SKM-1 treated with dmso at 0.1 percent for 144 hours (cell line): ENCODE measurements around the gene RFC5.
"Not testable (repeated sequence)": the region's sequence is repeated elsewhere in the genome, so short reads cannot be mapped to it uniquely, and the experiment has no call there.

Experiments used
- DNase-seq: peaks from one replicate; lab custom pipeline; 2025; ENCODE audit not compliant: unreplicated experiment; lab: John Stamatoyannopoulos, UW

Gene RFC5, protein sequence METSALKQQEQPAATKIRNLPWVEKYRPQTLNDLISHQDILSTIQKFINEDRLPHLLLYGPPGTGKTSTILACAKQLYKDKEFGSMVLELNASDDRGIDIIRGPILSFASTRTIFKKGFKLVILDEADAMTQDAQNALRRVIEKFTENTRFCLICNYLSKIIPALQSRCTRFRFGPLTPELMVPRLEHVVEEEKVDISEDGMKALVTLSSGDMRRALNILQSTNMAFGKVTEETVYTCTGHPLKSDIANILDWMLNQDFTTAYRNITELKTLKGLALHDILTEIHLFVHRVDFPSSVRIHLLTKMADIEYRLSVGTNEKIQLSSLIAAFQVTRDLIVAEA

DNA sequence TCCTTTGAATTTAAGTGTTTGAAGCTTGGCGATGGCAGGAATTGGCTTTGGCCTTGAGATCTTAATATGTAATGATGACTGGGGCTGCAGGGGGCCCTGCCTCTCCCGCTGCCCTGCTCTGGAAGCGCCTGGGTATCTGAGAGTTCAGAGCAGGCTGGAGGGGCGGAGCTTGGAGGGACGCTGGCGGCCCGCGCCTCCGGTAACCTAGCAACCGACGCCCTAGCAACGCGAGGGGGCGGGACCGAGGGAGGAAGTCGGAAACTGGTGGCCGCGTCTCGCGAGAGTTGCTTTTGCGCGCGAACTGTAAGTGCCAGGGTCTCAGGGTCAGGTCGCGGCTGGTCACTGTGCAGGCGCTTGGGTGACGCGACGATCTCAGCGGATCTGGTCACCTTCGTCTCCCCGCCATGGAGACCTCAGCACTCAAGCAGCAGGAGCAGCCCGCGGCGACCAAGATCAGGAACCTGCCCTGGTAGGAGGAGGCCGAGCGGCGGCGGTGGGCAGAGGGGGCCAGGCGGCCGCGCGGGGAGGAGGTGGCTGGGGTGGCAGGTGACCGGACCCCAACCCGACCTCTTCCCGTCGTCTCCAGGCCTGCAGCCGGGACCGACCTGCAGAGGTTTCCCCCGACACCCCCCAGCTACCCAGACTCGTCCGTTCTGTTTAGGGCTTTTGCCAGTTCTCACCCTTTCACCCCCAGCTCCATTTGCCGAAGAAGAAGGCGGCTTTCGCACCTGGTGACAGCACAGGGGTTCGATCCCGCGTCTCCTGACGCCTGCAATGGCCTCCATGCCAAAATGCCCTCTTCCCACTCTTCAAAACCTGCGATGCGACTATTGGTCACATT lies at the start of gene RFC5:
RFC5 (plus strand) TSS at position 280 of the 841 bp plus-strand sequence; CDS start at position 405, 125 bp downstream.
- DNase-seq = peak; percentile 78

DNA sequence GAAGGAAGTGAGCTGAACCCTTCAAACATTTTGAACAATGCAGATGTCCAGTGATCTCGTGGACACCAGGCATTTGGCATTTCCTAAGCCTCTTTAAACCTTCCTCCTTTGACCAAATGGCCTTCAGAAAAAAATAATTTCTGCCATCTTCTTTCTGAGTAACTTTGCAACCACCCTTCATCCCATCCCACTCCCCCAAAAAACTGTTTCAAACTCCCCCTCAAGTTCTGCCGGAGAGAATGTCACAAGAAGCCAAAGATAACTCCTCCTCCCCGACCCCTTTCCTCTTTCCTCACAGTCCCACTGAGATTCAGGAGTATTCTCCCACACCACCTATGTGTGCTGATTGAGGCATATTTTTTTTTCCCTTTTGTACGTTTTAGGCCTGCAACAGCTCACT lies 49.5 kb upstream of the RFC5 start:
- DNase-seq = no peak

DNA sequence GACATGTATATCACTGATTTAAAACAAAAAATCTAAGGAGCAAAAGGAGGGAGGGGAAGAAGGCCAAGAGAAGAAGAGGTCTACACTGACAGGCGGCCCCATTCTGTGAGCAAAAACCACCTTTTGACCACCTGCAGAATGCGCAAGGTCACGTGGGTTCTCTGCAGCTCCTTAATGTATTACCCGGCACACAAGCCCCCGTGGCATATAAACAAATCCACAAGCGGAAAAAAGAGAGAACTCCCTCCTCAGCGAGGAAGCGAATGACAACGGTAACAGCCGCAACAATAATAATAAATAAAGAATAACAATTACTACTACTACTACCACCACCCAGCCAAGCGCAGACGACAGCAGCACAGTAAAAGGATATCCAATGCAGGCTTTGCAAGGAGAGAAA lies 49.0 kb upstream of the RFC5 start:
- no peak for DNase-seq

DNA sequence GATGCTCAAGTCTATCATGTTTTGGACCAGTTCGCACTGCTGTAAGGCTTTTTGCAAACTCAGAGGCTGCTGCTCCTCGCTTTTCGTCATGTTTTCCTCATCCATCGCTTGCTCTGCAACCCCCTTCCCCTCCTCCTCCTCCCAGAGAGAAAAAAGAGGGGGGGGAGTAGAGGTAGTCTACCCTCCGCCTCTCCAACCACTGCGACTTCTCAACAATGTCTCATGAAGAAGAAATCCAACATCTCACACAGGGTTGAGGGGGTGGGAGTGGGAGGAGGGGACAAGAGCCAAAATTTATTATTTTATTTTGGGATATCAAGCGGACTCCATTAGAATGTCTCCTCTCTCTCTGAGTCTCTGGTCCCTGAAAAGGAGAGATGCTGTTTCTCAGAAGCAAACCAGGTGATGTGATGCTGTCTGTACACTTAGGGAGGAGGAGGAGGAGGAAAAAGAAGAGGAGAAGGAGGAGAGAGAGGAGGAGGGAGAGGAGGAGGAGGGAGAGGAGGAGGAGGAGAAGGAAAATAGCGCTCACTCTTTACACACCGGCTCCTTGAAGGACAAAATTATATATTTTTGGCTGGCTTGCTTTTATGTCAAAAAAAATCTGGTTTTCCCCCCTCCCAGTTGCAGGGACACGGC lies 48.2 kb upstream of the RFC5 start:
- no peak for DNase-seq

DNA sequence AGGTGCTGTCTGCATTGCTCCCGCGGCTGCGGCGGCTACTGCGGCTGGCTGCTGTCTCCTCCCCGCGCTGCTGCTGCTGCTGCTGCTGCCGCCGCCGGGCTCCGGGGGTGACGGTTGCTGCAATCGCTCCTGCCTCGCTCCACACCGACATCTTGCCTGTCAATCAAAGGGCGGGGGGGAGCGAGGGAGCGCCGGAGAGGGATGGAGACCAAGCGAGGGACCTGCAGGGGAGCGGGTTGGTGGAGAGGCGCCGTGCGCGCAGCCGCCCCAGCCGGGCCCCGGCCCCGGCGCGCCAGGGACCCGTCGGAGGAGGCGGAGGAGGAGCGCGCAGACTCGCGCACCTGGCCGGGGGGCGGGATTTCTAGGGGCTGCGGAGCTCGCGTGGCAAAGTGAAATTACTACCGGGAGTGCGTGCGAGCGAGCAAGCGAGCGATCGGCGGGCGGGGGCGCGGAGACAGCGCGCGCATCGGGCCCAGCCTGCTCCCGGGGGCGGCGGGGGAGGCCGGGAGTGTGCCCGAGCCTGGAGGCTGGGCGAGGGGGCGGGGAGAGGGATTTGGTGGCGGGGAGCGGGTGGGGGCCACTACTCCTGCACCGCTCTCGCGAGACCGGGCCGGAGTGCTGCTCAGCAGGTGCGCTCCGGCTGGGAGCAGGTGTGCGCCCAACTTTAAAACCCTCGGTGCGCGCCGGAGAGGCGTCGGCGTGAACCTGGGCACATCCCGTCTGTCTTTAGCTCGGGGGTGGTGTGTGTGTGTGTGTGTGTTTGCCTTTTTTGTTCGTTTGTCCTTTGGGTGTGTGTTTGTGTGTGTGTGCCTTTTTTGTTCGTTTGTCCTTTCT lies 47.5 kb upstream of the RFC5 start, which contains the start of gene KSR2:
KSR2 (minus strand) TSS at position 165 of the 834 bp plus-strand sequence. CDS start 735 bp downstream, outside the sequence.
- DNase-seq = no peak

DNA sequence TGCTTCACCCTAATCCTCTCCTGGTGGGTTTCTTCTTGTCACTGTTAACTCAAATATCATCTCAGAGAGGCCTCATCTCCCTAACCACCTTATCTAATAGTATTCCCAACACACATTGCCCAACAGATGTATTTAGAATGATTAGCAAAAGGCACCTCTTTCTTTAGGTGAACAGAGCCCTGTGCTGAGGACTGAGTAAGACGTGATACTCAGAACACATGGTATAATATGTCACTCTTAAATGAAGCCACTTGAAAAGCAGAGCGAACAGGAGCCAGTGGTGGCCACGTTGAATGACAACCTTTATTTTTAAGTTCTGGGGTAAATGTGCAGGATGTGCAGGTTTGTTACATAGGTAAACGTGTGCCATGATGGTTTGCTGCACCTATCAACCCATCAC lies 46.2 kb upstream of the RFC5 start:
- DNase-seq = no peak

DNA sequence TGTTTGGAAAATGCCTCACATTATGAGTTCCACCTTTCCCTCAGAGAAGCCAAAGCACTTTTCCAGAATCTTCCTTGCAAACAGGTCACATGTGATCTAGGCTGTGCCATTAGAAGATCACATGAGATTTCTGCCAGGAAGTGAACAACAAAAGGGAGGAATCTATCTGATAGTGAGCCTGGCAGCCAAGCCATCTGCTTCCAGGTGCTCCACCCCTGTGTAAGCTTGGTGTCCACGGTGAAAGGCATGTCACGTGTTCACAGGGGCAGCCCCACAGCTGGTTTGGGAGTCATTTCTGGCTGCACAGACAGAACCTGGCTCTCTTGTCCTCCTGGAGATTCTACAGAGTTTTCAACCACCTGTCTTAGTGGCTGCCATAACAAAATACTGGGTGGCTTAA lies 44.2 kb upstream of the RFC5 start:
- no peak for DNase-seq

DNA sequence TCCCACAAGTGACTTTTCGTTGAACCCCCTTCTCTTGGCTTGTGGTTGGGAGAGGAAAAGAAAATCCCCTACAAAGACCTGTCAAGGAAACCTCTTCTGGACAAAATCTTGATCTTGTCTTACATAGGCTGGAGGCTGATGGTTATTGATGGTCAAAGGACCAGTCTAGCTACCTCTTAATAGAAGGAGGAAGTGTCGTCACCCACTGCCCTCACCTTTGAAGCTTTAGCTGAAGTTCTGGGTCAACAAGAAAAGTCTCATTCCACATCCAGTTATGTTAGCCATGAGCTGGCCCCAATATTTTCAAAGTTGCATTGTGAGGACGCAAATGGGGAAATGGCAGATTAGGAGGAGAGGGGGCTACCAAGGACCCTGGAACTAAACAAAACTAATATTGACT lies 41.5 kb upstream of the RFC5 start:
- DNase-seq = no peak

DNA sequence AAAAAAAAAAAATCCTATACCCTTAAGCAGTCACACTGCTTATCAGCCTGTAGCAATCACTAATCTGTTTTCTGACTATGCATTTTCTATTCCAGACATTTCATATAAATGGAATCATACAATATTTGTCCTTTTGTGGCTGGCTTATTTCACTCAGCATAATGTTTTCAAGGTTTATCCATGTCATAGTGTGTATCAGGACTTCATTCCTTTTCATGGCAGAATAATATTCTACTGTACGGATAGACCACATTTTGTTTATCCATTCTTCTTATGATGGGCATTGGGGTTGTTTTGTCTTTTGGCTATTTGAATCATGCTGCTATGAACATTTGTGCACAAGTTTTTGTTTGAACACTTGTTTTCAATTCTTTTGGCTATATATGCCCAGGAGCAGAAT lies 39.1 kb upstream of the RFC5 start:
- DNase-seq = no peak

DNA sequence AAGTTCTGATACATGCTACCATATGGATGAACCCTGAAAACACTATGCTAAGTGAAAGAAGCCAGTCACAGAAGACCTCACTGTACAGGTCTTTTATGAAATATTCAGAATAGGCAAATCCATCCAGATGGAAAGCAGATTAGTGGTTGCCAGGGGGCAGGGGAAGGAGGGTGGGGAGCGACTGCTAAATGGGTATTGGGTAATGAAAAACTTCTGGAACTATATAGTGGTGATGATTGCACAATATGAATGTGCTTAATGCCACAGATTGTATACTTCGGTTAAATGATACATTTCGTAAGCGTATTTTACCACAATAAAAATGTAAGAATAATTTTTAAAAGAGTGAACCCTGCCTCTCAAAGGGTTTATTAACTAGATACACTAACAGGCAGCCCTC lies 35.9 kb upstream of the RFC5 start:
- DNase-seq = no peak

DNA sequence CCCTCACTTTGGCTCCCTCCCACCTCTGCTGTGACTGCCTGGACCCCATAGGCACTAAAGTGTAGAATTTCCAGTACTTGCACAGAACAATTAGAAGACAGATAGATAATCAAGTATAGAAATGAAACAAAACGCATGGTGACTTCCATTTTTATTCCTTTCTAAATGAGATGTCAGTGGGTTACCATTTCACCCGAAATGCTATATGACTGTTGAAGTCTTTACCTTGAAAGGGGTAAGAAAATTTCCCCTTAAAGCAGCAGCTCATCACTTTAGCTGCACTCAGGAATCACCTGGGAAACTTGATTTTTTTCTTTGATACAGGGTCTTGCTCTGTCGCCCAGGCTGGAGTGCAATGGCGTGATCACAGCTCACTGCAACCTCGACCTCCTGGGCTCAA lies 35.2 kb upstream of the RFC5 start:
- no peak for DNase-seq

DNA sequence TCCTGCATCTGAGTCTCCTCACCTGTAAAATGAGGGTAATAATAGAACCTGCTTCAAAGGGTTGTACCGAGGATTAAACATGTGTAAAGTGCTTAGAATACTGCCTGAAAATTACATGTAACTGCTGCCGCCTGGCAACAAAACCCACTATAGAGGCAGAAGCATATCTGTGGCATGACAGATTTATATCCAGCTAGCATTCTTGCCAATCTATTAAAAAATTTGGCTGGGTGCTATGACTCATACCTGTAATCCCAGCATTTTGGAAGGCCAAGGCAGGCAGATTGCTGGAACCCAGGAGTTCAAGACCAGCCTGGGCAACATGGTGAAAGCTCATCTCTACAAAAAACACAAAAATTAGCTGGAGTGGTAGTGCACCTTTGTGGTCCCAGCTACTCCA lies 31.3 kb upstream of the RFC5 start:
- no peak for DNase-seq

DNA sequence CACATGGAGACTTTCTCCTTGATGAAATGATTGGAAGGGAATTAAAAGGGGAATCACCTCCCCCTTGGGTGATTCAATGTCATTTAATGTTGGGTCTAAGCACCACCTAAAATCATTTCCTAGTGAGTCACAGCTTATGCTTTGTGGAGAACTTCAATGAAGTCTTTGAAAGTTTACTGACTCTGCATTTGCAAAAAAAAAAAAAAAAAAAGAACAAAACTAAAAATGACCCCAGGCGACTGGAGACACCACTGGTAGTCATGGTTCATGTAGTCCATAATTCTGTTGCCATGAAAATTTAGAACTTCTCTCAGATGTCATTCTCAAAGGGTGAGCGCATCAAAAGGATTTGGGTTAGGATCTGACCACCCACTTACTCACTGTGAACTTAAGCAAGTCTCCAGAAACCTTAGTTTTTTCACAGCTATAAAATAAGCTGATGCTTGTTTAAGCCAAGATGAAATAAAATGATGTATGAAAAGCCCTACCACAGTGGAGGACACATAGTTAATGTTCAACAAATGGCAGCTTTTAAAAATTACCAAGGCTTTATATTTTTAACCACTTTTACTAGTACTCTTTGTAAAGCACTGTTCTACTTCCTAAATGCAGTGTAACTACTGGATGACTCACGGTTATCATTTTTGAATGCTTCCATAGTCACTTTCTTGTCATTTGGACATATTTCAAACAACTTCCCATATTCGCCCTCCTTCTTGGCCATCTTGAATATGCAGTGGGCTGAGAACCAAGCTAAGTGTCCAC lies 29.6 kb upstream of the RFC5 start:
- DNase-seq = no peak

DNA sequence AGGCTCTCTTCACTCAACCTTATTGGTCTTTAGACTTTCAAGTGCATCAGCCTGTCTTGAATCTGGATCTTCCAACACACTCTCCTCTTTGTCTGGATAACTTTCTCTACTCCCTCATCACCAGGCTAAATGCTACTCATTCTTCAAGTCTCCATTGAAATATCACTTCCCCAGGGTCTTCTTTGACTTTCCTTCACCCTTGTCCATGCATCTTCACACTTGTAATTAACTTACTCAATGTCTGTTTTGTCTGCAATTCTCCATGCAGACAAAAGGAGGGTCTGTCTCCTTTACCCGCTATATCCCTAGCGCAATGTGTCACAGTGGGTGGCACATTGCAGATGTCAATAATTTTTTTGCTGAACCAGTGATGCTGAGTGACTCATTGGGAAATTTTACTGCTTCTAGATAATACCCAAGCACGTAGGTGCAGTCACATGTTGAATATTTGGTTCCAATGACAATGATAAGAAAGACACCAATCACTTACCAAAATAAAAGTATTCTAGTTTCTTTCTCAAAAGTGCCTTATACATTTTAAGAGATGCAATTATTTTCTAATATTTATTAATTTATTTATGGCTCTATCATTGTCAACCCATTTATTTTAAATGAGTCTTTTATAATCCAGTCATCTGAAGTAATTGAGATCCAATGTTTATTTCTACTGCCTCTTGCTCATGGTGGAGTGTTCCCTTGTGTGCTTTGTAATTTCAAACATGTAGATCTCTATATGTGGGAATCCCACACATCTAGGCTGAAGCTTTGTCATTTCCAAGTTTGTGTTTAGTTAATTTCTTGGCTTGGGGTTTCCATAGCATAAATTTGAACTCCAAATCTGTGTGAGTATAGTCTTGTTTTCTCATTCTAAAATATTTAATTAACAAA lies 21.7 kb upstream of the RFC5 start:
- DNase-seq = no peak

DNA sequence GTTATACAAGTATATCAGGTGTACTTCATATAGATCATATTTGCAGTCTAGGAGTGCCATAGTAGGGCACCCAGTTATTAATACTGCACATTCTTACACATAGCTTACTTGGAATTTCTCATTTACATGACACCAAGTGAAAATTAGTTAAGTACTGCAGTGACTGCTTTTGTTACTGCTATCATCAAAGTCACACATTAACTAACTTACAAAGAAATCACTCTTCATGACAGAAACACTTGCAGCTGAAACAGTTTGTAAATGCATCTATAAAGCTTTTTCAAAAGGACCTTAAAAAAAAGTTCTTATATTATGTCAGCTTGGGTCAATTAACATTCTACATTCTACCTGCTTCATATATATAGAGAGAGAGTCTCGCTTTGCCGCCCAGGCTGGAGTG lies 17.8 kb upstream of the RFC5 start:
- DNase-seq = no peak

DNA sequence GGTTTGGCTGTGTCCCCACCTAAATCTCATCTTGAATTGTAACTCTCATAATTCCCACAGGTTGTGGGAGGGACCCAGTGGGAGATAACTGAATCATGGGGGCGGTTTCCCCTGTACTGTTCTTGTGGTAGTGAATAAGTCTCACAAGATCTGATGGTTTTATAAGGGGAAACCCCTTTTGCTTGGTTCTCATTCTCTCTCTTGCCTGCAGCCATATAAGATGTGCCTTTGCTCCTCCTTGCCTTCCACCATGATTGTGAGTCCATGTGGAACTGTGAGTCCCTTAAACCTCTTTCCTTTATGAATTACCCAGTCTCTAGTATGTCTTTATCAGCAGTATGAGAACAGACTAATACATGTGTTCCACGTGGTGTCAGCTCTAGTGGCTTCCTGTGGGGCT lies 16.7 kb upstream of the RFC5 start:
- DNase-seq = not testable (repeated sequence)

DNA sequence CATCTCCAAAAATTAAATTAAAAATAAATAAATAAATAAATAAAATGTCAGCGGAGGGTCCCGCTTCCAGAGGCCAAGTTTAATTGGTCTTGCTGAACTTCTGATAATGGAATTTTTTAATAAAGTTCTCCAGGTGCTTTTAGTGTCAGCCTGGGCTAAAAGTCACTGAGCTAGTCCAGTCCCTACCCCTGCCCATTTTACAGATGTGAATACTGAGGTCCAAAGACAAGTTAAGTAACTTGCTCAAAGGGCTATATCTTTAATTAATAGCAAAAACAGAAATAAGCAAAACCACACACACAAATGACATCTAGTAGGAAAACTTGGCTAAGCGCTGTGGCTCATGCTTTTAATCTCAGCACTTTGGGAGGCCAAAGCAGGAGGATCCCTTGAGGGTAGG lies 5.6 kb upstream of the RFC5 start:
- no peak for DNase-seq

DNA sequence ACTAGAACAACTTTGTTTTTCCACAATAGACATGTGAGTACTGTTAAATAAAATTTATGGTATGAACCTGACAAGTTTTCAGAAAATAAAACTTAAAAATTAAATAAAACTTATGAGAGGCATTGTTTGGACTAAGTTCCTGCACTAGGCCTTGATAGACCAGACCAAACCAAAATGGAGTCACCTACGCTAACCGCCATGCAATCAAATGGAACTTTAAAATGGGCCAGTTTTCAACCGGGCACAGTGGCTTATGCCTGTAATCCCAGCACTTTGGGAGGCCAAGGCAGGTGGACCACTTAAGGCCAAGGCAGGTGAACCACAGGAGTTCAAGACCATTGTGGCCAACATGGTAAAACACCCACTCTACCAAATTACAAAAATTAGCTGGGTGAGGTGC lies 5.1 kb upstream of the RFC5 start:
- no peak for DNase-seq

DNA sequence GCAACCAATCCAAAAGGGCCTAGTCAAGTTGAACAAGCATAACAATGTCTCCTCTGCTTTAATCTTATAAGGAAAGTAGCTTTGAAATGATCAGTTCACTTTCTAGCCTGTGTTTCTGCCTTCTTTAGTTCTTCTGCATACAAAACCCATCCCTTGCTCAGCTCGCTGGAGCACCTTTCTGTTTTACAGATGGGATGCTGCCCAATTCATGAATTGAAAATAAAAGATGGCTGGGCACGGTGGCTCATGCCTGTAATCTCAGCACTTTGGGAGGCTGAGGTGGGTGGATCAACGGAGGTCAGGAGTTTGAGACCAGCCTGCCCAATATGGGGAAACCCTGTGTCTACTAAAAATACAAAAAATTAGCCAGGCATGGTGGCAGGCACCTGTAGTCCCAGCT lies 4.5 kb upstream of the RFC5 start:
- no peak for DNase-seq
